NCI-H1694 treated with DMSO at 0.1 percent for 48 hours (cell line): Measurements from ENCODE around the gene HNRNPUL2.
"Not testable (repeated sequence)": the region's sequence is repeated elsewhere in the genome, so short reads cannot be mapped to it uniquely, and the experiment has no call there.

Experiments
- DNase-seq: peaks from one replicate; lab custom pipeline; 2025; lab: John Stamatoyannopoulos, UW

Gene HNRNPUL2

DNA sequence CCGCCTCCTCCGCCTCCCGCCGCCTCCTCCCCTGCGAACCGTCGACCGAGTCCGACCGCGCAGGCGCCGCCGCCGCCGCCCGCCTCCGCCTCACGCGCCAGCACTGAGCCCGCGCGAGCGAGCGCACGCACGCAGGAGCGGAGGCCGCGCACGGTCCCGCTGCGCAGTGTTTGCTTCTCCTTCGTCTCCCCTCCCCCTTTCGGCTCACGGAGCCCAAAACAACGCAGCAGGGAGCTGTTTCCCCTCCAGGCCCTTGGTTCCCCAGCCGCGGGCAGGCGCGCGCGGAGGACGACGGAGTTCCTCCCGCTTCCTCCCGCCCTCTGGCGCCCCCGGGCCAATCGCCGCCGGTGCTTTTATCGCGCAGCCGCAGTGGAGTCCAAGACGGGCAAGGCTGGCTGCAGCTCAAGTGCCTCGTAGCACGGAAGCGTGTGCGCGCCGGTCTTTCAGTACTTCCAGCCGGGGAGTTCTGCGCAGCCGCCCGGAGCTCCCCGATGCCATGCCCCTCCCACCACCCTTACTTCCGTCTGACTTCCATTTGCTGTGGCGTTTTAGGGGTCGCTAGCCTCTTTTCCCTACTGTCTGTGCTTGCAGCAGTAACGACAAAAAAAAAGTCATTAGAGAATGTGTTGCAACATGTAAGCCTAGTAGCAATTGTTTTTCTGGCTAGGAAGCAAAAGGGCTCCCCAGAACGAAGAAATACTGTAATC is at the start of gene HNRNPUL2:
TSS of gene HNRNPUL2 (minus strand) at position 293 of the 707 bp plus-strand sequence. CDS start 301 bp downstream, outside the sequence.
- DNase-seq = peak; percentile 95

DNA sequence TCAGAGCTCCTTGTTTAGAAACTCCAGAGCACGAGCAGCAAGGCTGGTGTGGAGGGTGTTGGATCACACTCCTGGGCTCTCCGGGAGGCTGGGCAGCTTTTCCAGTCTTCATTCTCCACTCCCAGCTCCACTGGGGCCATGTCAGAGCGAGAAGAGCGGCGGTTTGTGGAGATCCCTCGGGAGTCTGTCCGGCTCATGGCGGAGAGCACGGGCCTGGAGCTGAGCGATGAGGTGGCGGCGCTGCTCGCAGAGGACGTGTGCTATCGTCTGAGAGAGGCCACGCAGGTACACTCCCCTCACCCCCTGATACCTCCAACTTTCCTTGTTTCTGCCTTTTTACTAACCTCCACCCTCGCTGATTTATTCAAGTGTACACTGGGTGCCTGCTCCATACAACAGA is 48.4 kb upstream of the HNRNPUL2 start:
- DNase-seq = no peak

DNA sequence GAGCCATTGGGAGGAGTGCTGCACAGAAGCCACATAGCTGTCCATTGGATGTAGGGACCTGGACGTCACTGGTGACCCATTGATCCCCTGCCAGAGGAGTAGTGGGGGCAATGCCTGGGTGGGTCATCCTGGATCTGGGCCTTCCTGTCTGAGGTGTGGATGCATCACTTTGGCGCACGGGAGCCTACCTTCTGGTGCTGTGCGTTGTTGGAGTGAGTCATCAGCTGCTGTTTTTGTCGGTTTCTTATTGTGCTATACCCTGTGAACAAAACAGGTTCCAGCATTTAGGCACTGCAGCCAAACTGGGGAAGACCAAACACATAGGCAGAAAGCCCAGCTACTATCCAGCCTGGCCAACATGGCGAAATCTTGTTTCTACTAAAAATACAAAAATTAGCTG is 47.1 kb upstream of the HNRNPUL2 start:
- DNase-seq = no peak

DNA sequence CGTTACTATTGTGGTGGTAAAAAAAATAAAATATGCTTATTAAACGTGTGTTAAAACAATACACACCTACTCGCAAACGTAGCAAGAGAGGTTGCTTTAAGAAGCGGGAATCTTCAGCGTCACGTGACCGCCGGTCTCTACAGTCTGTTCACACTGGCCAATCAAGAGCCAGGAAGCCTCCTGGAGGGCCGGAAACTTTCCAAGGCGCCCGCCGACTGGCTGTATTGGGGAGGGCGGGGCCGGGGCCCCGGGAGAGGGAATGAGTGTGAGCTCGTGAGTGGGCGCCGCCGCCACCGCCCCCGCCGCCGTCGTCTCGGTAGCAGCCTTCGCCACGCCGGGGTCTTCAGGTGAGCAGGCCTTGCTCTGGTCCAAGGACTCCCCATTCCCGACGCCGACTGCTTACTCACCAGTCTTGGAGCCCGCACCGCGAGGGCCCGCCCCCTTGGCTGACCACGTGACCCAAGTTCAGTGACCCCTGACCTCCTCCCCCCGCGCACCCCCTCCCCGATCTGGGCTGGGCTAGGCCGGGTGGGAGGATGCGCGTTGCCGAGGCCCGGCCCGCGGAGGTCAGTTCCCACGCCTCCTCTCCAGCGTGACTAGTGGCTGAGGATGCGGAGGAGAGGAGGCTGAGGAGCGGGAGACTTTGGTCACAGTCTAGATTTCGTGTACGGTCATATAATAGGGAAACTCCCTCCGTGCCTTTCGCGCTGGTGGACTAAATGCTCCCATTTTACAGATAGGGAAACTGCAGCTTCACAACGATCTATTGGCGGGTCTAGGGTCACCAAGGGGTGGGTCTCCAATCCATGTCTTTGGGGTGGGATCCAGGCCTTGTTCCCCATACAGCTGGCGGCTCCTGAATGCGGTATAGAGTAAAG is 44.1 kb upstream of the HNRNPUL2 start, which contains the start of gene TAF6L:
TSS of gene TAF6L (plus strand) at position 253 of the 878 bp plus-strand sequence. CDS start 4,388 bp downstream, outside the sequence.
- DNase-seq = peak; percentile 91

DNA sequence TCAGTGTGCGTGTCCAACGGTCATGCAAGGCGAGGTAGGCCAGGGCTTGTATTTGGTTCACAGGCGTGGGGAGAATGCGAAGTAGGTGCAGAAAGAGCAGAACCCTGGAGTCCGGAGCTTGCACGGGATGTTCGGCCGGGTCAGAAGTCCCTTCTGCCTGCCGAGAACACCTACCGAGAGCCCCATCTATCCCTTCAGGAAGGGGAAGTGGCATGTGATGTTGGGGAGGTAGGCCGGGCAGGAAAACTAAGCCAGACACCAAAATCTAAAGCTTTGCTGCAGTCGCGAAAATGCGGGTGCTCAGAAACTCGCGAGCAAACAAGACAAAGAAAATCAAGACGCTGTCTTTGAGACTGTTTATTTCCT is 43.5 kb upstream of the HNRNPUL2 start:
- no peak for DNase-seq

DNA sequence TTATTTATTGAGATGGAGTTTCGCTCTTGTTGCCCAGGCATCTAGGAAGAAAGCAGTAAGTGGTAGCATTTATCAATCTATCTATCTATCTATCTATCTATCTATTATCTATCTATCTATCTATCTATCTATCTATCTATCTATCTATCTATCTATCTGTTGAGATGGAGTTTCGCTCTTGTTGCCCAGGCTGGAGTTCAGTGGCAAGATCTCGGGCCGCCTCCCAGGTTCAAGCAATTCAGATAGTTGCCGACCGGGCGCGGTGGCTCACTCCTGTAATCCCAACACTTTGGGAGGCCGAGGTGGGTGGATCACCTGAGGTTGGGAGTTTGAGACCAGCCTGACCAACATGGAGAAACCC is 33.6 kb upstream of the HNRNPUL2 start:
- not testable (repeated sequence) for DNase-seq

DNA sequence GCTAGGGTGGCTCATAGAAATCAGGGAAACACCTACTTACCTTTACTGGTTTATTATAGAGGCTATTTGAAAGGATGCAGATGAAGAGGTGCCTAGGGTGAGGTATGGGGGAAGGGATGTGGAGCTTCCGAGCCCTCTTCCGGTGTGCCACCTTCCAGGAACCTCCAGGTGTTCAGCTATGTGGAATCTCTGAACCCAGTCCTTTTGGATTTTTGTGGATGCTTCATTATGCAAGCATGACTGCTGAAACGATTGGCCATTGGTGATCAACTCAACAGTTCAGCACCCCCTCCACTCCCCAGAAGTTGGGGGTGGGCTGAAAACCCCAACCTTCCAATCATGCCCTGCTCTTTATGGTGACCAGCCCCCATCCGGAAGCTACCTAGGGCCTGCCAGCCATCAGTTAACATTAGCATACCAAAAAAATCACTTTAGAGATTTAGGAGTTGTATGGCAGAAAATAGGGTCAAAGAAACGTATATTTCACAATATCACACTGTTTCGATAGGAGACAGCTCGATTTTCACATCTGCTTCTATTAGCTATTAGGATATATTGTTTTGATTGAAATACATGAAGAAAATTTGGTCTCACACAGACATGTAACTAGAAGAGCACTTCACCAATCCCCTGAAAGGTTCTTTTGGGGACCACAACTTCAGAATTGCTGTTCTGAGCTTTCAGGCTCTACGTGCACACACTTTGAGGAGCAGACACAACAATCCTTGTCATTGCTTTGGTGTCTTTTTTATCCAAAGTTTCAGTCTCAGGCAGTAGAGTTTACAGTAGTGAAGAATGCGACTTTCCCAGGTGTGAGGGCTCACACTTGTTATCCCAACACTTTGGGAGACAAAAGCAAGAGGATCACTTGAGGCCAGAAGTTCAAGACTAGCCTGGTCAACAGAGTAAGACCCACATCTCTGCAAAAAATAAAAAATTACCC is 30.9 kb upstream of the HNRNPUL2 start:
- DNase-seq = no peak

DNA sequence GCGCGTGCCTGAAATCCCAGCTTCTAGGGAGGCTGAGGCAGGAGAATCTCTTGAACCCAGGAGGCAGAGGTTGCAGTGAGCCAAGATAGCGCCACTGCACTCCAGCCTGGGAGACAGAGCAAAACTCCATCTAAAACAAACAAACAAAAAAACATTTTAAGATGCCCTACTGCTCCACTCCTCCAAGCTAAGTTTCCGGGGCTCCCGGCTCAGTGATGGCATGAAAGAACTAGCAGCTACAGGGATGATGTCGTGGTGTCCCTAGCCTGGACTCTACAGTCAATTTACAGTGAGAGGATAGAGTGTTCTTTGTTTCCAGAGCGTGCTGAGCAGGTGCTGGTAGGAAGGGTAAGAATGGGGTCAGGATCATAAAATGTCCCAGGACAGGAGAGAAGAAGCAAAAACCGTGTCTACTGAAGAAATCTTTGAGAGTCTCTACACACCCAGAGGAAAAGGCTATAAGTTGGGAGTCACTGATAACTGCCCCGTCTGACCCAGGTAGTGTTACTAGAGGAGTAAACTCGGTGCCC is 27.9 kb upstream of the HNRNPUL2 start:
- no peak for DNase-seq

DNA sequence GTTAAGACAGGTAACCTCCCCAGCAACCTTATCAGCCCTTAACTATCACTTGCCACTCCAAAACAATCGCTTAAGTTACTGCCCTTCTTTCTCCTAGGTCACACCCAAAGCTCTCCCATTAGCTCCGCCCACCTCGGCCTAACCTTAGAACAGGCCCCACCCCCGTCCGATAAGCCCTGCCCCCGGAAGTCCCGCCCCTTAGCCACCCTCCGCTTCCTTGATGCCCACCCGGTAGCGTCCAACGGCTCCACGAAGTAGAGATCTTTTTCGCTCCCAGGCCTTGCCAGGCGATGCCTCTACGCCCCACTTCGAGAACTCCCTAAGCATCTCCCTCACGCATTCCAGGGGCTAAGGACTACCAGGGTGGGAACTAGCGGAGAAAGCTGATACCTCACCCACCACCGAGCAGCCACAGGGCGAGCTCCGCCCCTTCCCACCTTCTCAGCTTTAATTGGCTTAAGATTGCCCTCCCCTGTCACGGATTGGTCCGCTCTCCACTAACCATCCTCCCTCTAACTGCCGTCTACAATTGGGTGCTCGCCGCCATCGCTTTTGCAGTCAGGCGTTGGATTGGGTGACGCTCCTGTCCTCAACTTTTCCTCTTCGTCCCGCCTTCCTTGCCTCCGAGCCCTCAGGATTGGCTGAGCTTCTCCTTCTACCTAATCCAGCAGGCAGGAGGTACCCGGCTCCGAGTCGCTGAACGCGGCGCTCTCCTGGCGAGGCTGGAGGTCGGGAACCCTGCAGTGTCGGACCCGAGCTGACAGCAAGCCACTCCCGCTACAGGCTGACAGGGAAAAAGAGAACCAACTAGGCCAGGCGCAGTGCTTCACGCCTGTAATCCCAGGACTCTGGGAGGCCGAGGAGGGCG is 26.7 kb upstream of the HNRNPUL2 start, which contains the start of gene ZBTB3:
TSS of gene ZBTB3 (minus strand) at position 425 of the 868 bp plus-strand sequence. CDS start 496 bp downstream, outside the sequence.
- DNase-seq = peak; percentile 97

DNA sequence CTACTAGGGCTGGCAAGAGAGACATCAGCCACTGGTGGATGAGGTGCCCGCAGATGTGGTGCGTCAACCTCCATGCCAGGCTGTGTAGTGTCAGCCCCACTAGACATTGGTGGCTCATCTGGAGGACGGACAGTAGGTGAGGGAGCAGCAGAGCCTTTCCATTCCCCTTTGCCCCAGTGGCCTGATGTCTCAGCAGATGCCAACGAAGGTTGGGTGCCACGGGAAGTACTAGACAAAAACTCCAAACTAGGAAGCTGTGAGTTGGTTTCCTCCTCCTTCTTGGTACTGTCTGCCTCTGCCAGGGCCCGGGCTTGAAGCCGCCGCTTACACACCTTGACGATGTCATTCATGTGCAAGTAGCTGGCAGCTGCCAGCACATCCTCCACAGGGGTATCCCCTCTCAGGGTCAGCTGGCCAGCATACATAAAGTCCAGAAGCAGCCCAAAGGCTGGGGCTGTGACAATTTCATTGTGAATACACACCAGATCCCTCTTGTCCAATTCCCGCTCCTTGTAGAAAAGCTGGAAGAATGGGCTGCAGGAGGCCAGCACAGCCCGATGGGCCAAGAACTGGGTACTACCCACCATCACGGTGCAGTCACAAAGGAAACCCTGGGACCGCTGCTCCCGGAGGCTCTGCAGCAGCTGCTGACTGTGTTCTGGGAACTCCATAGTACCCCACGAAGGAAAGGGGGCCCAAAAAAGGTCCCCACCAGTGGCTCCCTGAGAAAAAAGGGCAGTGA is 25.9 kb upstream of the HNRNPUL2 start:
- no peak for DNase-seq

DNA sequence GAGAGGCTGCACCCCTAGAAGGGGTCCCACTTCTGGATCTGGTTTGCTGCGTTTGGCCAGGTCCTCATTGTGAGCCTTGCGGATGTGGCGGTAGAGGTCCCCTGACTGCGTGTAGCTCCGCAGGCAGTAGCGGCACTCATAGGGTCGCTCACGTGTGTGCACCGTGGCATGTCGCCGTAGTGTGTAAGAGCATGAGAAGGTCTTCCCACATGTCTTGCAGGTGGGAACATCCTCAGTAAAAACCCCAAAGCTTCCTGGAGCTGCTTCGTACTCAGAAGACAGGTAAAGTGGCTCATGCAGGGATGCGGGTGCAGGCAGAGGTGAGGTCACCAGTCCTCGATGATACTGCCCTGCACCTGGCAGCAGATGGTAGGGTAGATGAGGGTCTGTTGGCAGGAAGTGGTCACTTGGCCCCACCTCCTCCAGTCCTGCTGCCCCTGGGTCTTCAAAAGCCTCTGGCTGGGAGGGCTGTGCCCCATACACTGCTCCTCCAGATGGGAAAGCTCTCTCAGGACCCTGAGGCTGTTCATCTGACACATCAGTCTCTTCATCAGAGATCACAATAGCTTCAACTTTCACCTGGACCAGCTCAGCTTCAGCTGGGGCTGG is 25.0 kb upstream of the HNRNPUL2 start:
- no peak for DNase-seq

DNA sequence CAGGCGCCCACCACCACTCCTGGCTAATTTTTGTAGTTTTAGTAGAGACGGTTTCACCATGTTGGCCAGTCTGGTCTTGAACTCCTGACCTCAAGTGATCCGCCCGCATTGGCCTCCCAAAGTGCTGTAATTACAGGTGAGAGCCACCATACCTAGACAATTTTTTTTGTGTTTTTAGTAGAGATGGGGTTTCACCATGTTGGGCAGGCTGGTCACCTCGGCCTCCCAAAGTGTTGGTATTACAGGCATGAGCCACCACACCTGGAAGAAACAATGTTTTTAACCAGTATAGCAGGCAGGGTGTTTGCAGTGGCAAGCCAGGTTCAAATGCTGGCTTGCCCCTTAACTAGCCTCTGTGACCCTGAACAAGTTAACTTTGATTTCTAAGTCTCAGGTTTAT is 22.7 kb upstream of the HNRNPUL2 start:
- not testable (repeated sequence) for DNase-seq

DNA sequence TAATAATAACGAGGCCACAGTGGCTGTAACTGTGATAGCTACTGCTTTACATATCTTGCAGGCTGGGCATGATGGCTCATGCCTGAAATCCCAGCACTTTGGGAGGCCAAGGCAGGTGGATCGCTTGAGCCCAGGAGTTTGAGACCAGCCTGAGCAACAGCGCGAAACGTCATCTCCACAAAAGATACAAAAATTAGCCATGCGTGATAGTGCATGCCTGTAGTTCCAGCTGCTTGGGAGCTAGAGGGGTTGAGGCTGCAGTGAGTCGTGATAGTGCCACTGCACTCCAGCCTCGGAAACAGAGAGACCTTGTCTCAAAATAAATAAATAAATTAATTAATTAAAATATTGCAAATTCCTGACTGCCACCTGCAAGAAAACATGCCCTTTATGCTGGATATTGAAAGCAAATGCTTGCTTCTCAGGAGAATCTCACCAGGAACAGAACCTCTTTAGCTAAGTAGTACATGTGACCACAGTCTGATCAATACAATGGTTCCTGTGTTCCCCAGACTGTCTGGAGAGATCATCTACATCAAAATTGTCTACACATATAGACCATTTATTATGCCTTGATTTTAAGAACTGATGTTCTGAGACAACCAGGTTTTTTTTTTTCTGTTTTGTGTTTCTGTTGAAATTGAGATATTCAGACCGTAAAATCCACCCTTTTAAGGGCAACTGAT is 20.4 kb upstream of the HNRNPUL2 start:
- no peak for DNase-seq

DNA sequence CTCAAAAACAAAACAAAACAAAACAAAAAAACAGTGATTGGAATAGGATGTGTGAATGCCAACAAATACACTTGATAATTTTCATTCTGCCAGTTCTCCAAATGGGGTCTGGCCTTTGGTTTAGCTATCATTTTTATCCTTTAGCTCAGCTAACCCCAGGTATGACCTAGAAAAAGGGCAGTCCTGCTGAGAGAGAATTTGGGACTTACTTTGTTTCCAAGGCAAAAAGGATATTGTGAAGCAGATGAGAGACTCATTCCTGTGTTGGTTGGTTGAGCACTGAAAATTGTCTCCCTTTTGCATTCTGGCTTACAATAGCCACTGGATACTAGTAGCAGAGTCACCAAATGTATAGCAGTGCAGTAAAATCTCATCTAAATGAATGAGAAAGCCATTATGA is 9.9 kb upstream of the HNRNPUL2 start:
- DNase-seq = no peak

DNA sequence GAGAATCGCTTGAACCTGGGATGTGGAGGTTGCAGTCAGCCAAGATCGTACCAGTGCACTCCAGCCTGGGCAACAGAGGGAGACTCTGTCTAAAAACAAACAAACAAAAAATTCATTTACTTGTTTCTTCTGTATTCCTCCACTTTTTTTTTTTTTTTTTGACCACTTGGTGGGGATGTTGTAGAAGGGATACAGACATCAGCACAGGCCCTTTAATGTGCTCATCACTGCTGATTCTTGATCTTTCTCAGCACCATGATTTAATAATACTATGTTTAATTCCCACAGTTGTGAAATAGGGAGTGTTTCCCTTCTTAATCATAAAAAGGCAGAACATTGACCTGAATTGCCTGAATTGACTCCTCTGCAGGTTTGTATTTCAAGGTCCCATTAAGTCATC is 5.6 kb upstream of the HNRNPUL2 start:
- DNase-seq = no peak

DNA sequence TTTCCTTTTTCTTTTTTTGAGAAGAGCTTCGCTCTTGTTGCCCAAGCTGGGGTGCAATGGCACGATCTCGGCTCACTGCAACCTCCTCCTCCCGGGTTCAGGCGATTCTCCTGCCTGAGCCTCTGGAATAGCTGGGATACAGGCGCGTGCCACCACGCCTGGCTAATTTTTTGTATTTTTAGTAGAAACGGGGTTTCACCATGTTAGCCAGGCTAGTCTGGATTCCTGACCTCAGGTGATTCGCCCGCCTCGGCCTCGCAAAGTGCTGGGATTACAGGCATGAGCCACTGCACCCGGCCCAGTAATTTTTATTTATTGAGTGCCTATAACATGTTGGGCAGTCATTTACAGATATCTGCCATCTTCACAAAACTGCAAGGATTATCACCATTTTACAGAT is 2.8 kb upstream of the HNRNPUL2 start:
- DNase-seq = not testable (repeated sequence)

DNA sequence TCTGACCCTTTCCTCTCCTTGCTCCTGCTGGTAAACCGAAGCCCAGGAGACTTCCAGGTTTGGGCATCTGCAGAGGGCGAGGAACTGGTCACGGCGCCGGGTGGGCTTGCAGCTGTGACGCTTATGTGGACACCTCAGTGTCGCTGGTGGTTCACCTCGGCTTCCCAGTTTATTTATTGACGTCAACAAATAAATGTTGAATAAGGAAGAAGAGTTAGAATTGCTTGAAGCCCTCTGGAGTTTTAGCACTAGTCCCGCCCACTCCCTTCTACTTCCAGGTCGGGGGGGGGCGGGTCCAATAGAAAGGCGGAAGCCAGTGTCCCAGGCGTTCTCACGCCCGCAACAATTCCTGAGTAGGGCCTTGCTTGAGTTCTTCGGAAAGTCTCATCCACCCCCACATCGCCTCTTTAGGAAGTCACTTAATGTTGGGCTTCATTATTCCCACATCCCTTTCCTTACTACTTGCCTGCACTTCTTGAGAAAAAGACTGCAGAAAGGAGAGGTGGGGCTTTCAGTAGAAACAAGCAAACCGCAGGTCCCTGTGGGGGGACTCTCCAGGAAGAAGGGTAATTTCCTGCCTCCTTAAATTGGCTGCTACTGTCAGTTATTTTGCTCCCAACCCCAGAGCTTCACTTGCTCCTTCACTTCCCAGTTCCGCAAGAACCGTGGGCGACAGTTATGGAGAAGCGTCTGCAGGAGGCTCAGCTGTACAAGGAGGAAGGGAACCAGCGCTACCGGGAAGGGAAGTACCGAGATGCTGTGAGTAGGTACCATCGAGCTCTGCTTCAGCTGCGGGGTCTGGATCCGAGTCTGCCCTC is 1.1 kb upstream of the HNRNPUL2 start, which contains the start of gene TTC9C:
TSS of gene TTC9C (plus strand) at position 316 of the 818 bp plus-strand sequence. CDS start at position 679, 363 bp downstream.
- peak; percentile 74 for DNase-seq

DNA sequence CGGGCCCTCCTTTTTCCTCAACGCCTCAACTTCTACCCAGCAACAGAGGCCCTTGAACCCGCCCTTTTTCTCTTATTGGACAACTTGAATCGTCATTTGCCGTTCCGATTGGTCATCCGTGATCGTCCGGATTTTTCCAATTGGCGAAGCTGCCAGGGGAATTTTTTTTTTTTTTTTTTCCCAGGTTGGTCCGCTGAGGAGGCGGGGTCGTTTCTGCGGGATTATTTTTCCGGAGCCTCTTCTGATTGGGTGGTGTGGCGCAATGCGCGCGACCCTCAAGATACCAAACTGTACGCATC is 564 bp upstream of the HNRNPUL2 start:
- DNase-seq = peak; percentile 95
